OCI-LY7 (cell line): ENCODE results near the gene DPT. TPM values are rescaled to one million over a fixed set of nuclear protein-coding genes. Genes with fewer than 3 reads are reported as not detected.

Experiments used
- BruUV-seq: library from RNA; stranded (reverse); fragments of 400-500 nt; replicated peaks from 2 replicates; lab custom pipeline; 2021; lab: Mats Ljungman, UMichigan
- CTCF ChIA-PET: fragments of 300-600 bp; sonication (Branson Sonifier 250); formaldehyde crosslinking; loops from one replicate; lab custom pipeline; 2022; ENCODE audit warnings: antibody characterized with exemption; ENCODE audit not compliant: unreplicated experiment; lab: Charles Lee
- POLR2A ChIA-PET: fragments of 300-600 bp; sonication (Branson Sonifier 250); formaldehyde crosslinking; loops from one replicate; lab custom pipeline; 2022; ENCODE audit warnings: antibody characterized with exemption; lab: Charles Lee
- DNase-seq: peaks from one replicate; pipeline ENCODE4 v3.0.0-alpha.2; 2015; ENCODE audit warnings: low spot score
- H2AFZ ChIP-seq: fragments of 200-600 bp; sonication (generic), shearing (Covaris generic); 2 replicates; pipeline ENCODE4 v1.6.1; 2014; ENCODE audit warnings: mild to moderate bottlenecking, antibody characterized with exemption, low read length, moderate library complexity
- H3K27ac ChIP-seq: fragments of 200-600 bp; sonication (generic); 2 replicates; pipeline ENCODE4 v1.5.1; 2014; ENCODE audit warnings: mixed run types, low read depth, mild to moderate bottlenecking, moderate library complexity, low read length, inconsistent platforms; ENCODE audit not compliant: poor library complexity, severe bottlenecking
- H3K36me3 ChIP-seq: fragments of 200-600 bp; sonication (generic); 2 replicates; pipeline ENCODE4 v1.6.1; 2014; ENCODE audit warnings: mild to moderate bottlenecking, antibody characterized with exemption, low read length, moderate library complexity, mixed read lengths; ENCODE audit not compliant: insufficient read depth
- H3K4me1 ChIP-seq: fragments of 200-600 bp; sonication (generic); 2 replicates; pipeline ENCODE4 v1.5.1; 2014; ENCODE audit warnings: mild to moderate bottlenecking, low read length; ENCODE audit not compliant: insufficient read depth, poor library complexity, severe bottlenecking
- H3K4me2 ChIP-seq: fragments of 200-600 bp; sonication (generic); 2 replicates; pipeline ENCODE4 v1.6.1; 2014; ENCODE audit warnings: mild to moderate bottlenecking, low read length
- H3K4me3 ChIP-seq: fragments of 200-600 bp; sonication (generic); 2 replicates; pipeline ENCODE4 v1.5.1; 2014; ENCODE audit warnings: mild to moderate bottlenecking, low read depth, low read length; ENCODE audit not compliant: poor library complexity, severe bottlenecking
- H3K79me2 ChIP-seq: fragments of 200-600 bp; sonication (generic); 2 replicates; pipeline ENCODE4 v1.6.1; 2016; ENCODE audit warnings: low read depth, mild to moderate bottlenecking, low read length, moderate library complexity, mixed read lengths; ENCODE audit not compliant: insufficient read depth
- H3K9me2 ChIP-seq: fragments of 200-600 bp; sonication (generic); 2 replicates; pipeline ENCODE4 v1.6.1; 2016; ENCODE audit warnings: mild to moderate bottlenecking, low read length, mixed read lengths; ENCODE audit not compliant: insufficient read depth
- H3K9me3 ChIP-seq: fragments of 200-600 bp; sonication (generic); 2 replicates; pipeline ENCODE4 v1.6.1; 2014; ENCODE audit warnings: mild to moderate bottlenecking, mixed run types, low read length, mixed read lengths
- H4K20me1 ChIP-seq: fragments of 200-600 bp; sonication (generic); 2 replicates; pipeline ENCODE4 v1.6.1; 2014; ENCODE audit warnings: mild to moderate bottlenecking, antibody characterized with exemption, low read length, moderate library complexity, mixed read lengths; ENCODE audit not compliant: insufficient read depth
- CTCF ChIP-seq: fragments of 200-600 bp; sonication (generic); conservative IDR thresholded peaks from 2 replicates; pipeline ENCODE4 v1.5.1; 2014; ENCODE audit warnings: mild to moderate bottlenecking, antibody characterized with exemption, low read length, moderate library complexity, mixed read lengths
- EZH2phosphoT487 ChIP-seq: fragments of 200-600 bp; sonication (generic); IDR thresholded peaks from 2 replicates; pipeline ENCODE4 v1.6.1; 2018; ENCODE audit warnings: low read depth, borderline replicate concordance, mild to moderate bottlenecking, mixed run types, antibody characterized with exemption, low read length, moderate library complexity, mixed read lengths
- intact Hi-C: fragments of 100-400 bp; cut with micrococcal nuclease; formaldehyde crosslinking; loops from one replicate; pipeline ENCODE4 v1.10.0; 2022; ENCODE audit not compliant: unreplicated experiment
- total RNA-seq, 2 experiments: library from RNA; depleted of rRNA in 1 of 2; stranded (reverse); fragments of >200 nt in 1 of 2; shearing (Covaris generic) in 1 of 2; gene quantifications; 2 replicates each; pipeline ENCODE4 v1.2.3, GENCODE V29; 2014 to 2022

Gene DPT
- total RNA-seq, 2 experiments from 2014 or later, result not detected

DNA sequence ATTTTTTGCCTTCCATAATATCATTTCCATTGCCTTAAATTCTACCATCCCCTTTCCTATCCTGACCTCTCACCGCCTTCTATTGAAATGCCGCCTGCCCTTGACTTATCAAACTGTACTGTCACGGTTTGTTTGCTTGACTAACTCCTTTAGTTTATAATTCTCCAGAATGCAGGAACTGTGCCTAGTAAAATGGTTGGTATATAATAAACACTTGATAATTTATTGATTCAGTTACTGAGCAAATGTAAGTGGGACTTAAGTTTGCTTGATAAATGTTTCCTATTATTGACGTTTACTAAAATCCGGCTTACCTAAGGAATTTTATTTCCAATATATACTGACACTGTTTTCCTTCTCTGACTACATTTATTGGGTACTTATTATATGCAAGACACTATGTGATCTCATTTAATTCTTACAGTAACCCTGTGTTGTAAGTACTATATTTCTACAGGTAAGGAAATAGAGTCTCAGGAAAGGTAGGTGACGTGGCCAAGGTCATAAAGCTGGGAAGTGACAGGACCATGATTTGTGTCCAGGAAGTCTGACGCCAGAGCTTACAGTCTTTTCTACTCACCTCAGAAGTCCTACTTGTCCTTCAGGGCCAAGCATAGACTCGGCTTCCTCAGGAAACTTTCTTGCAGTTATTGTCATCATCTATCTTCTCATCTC is 35.7 kb downstream of the DPT start:
- no peaks in the 10 kb centered on the region for H3K9me2 ChIP-seq
- H3K79me2 ChIP-seq, result no peaks in the 10 kb centered on the region
- no TSS peak for BruUV-seq
- TF ChIP-seq EZH2phosphoT487 (no peak), CTCF (no peak)
- H3K4me3 ChIP-seq, result no peak overlapping the region
- CTCF ChIA-PET, result no interaction called here
- no peak overlapping the region for H3K4me2 ChIP-seq
- no peaks in the 10 kb centered on the region for H3K9me3 ChIP-seq
- H4K20me1 ChIP-seq, result no peaks in the 10 kb centered on the region
- no peaks in the 10 kb centered on the region for H3K4me1 ChIP-seq
- intact Hi-C loops, result no loop called here
- POLR2A ChIA-PET, result interaction anchor here (0.5 kb wide), 1 partner anchor 630 kb away, joined by 4 read pairs; no protein-coding TSS in a partner anchor
- no peak overlapping the region for H2AFZ ChIP-seq
- no peaks in the 10 kb centered on the region for H3K36me3 ChIP-seq
- no peak for DNase-seq
- no peak overlapping the region for H3K27ac ChIP-seq

GRCh38 chr1:168692472-168692871 is 36.5 kb downstream of the DPT start:
- BruUV-seq, result no TSS peak
- TF ChIP-seq EZH2phosphoT487 (no peak), CTCF (no peak)
- CTCF ChIA-PET, result no interaction called here
- no peak overlapping the region for H3K4me3 ChIP-seq
- DNase-seq, result no peak
- H3K9me2 ChIP-seq, result no peaks in the 10 kb centered on the region
- H3K4me1 ChIP-seq, result no peaks in the 10 kb centered on the region
- no peak overlapping the region for H2AFZ ChIP-seq
- H3K27ac ChIP-seq, result no peak overlapping the region
- POLR2A ChIA-PET, result no interaction called here
- no peaks in the 10 kb centered on the region for H3K79me2 ChIP-seq
- intact Hi-C loops, result no loop called here
- no peaks in the 10 kb centered on the region for H4K20me1 ChIP-seq
- H3K4me2 ChIP-seq, result no peak overlapping the region
- H3K36me3 ChIP-seq, result no peaks in the 10 kb centered on the region
- H3K9me3 ChIP-seq, result no peaks in the 10 kb centered on the region

- Histone ChIP-seq H3K9me3 (no peaks in the 10 kb centered on the region), H3K36me3 (no peaks in the 10 kb centered on the region), H3K4me2 (no peak overlapping the region), H2AFZ (no peak overlapping the region), H3K4me3 (no peak overlapping the region), H3K9me2 (no peaks in the 10 kb centered on the region), H4K20me1 (no peaks in the 10 kb centered on the region), H3K27ac (no peak overlapping the region), H3K4me1 (no peaks in the 10 kb centered on the region), H3K79me2 (no peaks in the 10 kb centered on the region)
- TF ChIP-seq EZH2phosphoT487 (no peak), CTCF (no peak)
- DNase-seq, result no peak
- ChIA-PET POLR2A (no interaction called here), CTCF (no interaction called here)
- intact Hi-C loops, result no loop called here
- BruUV-seq, result no TSS peak
These were observed 37.5 kb downstream of the DPT start for GRCh38 chr1:168691541-168691940.
